ENCODE data around the gene GCA.

Gene GCA, protein sequence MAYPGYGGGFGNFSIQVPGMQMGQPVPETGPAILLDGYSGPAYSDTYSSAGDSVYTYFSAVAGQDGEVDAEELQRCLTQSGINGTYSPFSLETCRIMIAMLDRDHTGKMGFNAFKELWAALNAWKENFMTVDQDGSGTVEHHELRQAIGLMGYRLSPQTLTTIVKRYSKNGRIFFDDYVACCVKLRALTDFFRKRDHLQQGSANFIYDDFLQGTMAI
- 3.4 to 16.5 (median 8.6) reads per million in 9 experiments for total RNA-seq

DNA sequence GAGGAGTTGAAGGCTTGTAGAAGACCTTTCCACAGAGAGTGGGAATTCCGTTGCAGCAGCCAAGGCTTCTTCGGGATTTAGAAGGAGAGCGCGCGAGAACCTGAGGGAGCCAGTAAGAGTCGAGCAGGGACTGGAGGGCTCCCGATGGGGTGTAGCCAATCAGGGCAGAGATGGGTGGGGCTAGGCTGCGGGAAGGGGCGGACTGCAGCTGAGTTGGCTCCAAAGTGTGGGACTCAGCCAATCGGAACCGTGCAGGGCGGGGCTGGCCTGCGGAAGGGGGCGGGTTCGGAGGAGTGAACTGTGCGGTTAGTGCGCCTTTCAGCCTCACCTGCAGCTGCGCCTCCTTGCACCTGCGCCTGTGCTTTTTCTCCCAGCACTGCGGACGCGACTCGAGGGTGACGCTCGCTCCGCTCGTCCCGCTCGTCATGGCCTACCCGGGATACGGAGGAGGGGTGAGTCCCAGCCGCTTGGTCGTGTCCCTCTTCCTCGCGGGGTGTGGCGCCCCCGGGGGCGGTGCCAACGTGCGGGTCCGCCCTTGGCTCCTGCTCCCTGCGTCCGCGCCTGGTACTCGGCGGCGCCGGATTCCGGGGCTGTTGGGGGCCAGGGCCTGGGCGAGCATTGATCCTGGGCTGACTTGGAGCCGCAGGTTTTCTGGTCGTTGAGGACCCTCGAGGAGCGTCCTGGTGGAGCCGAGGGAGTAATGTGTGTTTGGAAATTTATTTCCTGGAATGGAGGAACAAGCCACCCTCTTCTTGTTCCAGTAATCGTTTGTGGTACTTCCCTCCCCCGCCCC is at the start of gene GCA:
GCA (plus strand) TSS at position 309 of the 793 bp plus-strand sequence; CDS start at position 426, 117 bp downstream.
- DNase-seq, result peak; percentile 97 to 99 (median 98)
- no peaks in the 10 kb centered on the region for H3K9me3 Mint-ChIP-seq
- H3K4me3 Mint-ChIP-seq, result peak within 1 kb of the TSS; percentile 84 to 87
- H3K36me3 Mint-ChIP-seq (ENCODE audit: insufficient read depth), result no peaks in the 10 kb centered on the region
- H3K27me3 Mint-ChIP-seq, result no peaks in the 10 kb centered on the region
- peak within 1 kb of the TSS in 1 of 2 donors; percentile 90 for H3K27ac Mint-ChIP-seq
- peaks cover 8 to 11% of the 10 kb centered on the region in 2 donors for H3K4me1 Mint-ChIP-seq (ENCODE audit: low read depth in 2 of 2)
- peak; percentile 97 for ATAC-seq (replicated peaks)

DNA sequence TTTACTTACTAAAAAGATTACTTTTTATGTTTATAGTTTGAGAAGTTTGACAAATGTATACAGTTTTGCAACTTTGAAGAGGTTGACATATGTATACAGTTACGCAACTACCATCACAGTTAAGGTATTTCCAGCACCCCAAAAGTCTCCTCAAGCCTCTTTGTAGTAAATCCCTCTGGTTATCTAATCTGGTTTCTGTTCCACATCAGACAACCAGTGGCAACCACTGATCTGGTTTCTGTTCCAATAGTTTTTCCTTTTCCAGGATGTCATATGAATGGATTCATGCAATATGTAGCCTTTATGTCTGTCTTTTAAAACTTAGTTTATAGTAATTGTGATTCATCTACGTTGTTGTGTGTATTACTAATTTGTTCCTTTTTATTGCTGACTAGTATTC is 48.9 kb upstream of the GCA start:
- DNase-seq (no peak), ATAC-seq (replicated peaks) (no peak)
- Mint-ChIP-seq H3K4me1 (ENCODE audit: low read depth in 2 of 2) (no peaks in the 10 kb centered on the region), H3K9me3 (no peaks in the 10 kb centered on the region), H3K27me3 (no peaks in the 10 kb centered on the region), H3K36me3 (ENCODE audit: insufficient read depth) (no peaks in the 10 kb centered on the region), H3K27ac (no peak overlapping the region), H3K4me3 (no peak overlapping the region)

DNA sequence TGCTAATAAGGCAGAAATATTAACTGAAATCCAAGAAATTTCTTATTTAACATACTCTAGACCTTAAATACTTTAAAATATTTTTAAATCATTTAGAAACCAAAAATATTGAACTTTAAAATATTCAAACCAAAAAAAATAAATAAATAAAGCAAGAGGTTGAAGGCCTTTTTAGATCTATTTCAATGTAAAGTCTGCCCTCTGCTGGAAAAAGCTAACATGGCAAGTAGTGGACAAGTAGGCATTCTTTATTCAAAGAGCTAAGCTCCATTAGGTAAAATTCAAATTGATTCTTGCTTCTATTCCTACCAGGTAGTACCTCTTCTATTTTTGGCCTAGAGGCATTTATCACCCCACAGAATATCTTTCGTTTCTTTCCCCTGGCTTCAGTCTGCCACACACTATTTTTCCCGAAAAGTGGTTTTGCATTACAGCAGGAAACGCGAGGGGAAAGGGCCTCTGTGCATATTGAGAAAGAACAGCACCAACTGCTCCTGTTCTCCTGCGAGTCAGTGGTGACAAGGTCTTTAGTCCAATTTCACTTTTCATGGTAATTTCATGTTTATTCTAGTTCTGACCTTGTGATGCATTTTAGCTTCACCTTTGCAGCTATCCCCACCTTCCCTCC is 45.9 kb upstream of the GCA start:
- Mint-ChIP-seq H3K36me3 (ENCODE audit: insufficient read depth) (no peaks in the 10 kb centered on the region), H3K27me3 (no peaks in the 10 kb centered on the region), H3K27ac (no peak overlapping the region), H3K4me3 (no peak overlapping the region), H3K4me1 (ENCODE audit: low read depth in 2 of 2) (no peaks in the 10 kb centered on the region), H3K9me3 (no peaks in the 10 kb centered on the region)
- ATAC-seq (replicated peaks) (peak; percentile 67), DNase-seq (peak; percentile 67 to 69 (median 68))

DNA sequence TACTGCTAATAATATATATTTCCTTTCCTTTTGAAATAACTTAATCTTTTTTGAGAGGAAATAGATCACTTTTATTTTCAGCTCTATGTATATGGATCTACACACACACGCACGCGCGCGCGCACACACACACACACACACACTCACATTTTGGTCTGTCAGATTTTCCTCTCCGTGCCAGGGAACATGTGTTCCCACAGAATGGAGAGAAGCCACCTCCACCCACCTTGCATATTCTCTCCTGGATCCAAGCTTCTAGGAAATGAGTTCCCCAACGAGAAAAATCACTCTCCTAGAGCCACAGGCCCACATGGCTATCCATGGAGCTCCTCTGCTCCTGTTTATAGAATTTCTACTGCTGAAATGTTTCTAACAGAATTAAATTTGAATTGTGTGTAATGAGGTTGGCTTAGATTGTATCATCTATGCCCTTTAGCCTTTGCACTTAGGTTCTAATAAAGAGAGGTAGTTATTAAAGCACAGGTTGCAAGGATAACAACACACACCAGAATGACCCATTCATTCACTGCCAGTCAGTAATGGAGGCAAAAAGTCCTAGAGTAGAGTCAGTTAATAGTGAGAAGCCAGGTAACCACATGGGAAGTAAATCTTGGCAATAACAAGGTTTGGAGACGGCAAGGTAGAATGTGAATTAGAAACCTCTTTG is 45.1 kb upstream of the GCA start:
- ATAC-seq (replicated peaks) (no peak), DNase-seq (no peak)
- H3K36me3 Mint-ChIP-seq (ENCODE audit: insufficient read depth), result no peaks in the 10 kb centered on the region
- no peaks in the 10 kb centered on the region for H3K27me3 Mint-ChIP-seq
- no peak overlapping the region for H3K4me3 Mint-ChIP-seq
- no peaks in the 10 kb centered on the region for H3K4me1 Mint-ChIP-seq (ENCODE audit: low read depth in 2 of 2)
- H3K27ac Mint-ChIP-seq, result no peak overlapping the region
- no peaks in the 10 kb centered on the region for H3K9me3 Mint-ChIP-seq

- no peaks in the 10 kb centered on the region for H3K9me3 Mint-ChIP-seq
- DNase-seq, result no peak
Observed at GRCh38 chr2:162300266-162300665, 43.7 kb upstream of the GCA start.

DNA sequence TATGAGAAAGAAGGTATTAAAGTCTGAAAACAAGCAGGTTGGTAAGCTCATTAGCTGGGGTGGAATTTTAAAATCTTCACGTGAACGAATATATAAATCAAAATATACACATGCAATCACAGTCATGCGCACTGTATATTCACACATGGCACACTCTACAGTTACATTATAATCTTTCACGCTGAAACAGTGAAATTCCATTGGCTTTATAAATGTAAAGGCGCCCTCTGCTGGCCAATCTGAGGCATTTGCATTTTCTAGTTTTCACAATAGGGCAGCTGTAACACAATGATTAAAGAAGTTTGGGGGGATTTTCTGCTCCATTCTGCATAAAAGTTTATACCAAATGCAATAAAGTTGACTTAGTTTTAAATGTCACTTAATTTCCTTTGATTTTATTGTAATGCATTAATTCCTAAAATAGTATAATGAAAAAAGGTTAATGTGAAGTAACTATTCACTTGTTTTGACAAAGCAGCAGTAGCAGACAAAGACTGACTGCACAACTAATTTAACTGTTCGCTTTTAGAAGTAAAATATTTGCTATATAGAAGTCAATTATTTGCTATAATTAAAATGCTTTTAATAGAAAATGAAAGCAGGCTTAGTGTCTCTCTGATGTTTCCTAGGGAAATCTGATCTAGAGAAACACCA is 42.7 kb upstream of the GCA start:
- no peaks in the 10 kb centered on the region for H3K27me3 Mint-ChIP-seq
- H3K27ac Mint-ChIP-seq, result no peak overlapping the region
- DNase-seq (peak; percentile 43 to 49 (median 43)), ATAC-seq (replicated peaks) (peak; percentile 85)
- no peak overlapping the region for H3K4me3 Mint-ChIP-seq
- no peaks in the 10 kb centered on the region for H3K9me3 Mint-ChIP-seq
- peaks cover 11% of the 10 kb centered on the region for H3K36me3 Mint-ChIP-seq (ENCODE audit: insufficient read depth)
- no peaks in the 10 kb centered on the region for H3K4me1 Mint-ChIP-seq (ENCODE audit: low read depth in 2 of 2)

More at GRCh38 chr2:162300266-162300665, 43.7 kb upstream of the GCA start:
- ATAC-seq (replicated peaks), result no peak
- Mint-ChIP-seq H3K36me3 (ENCODE audit: insufficient read depth) (peaks cover 6% of the 10 kb centered on the region), H3K27ac (no peak overlapping the region), H3K27me3 (no peaks in the 10 kb centered on the region), H3K4me1 (ENCODE audit: low read depth in 2 of 2) (no peaks in the 10 kb centered on the region), H3K4me3 (no peak overlapping the region)

DNA sequence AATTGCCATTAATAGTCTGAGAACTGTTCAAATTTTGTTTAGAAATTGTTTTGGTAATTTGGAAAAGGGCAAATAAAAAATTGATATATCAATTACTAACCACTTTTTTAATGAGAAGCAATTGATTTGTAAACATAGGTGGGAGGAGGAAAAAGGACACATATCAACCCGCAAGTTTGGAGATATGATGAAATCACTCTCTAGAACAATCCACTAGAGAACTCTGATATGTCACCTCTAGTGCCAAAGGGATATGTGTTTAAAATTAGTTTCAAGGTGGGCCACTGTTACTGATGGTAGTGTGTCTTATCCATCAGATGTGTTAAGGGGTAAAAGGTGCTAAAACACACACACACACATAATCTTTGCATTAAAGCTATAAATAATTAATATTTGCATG is 42.1 kb upstream of the GCA start:
- Mint-ChIP-seq H3K4me3 (no peak overlapping the region), H3K9me3 (no peaks in the 10 kb centered on the region), H3K27ac (no peak overlapping the region), H3K36me3 (ENCODE audit: insufficient read depth) (peaks cover 16% of the 10 kb centered on the region), H3K27me3 (no peaks in the 10 kb centered on the region), H3K4me1 (ENCODE audit: low read depth in 2 of 2) (no peaks in the 10 kb centered on the region)
- DNase-seq (no peak), ATAC-seq (replicated peaks) (no peak)

DNA sequence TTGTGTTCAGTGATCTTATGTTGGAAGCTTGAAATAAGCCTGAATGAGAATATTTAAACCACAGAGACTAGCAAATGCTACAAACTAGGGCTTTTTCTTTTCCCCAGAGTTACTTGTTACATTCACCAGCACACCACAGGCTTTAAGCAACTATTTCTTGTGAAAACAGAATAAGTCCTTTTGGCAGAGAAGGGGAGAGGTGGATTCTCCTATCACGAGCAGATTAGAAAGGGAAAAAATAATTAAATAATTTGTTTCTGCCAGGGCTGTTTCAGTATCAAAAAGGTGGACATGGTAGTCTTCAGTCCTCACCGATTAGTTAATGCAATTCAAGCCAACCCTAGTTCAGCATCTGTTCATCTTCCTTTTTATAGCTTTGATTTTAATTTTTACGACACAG is 38.0 kb upstream of the GCA start:
- ATAC-seq (replicated peaks) (no peak), DNase-seq (no peak)
- no peaks in the 10 kb centered on the region for H3K27me3 Mint-ChIP-seq
- H3K4me3 Mint-ChIP-seq, result no peak overlapping the region
- peaks cover 8 to 21% of the 10 kb centered on the region in 2 donors for H3K4me1 Mint-ChIP-seq (ENCODE audit: low read depth in 2 of 2)
- H3K27ac Mint-ChIP-seq, result no peak overlapping the region
- H3K36me3 Mint-ChIP-seq (ENCODE audit: insufficient read depth), result peaks cover 24% of the 10 kb centered on the region
- H3K9me3 Mint-ChIP-seq, result no peaks in the 10 kb centered on the region

- Mint-ChIP-seq H3K27me3 (no peaks in the 10 kb centered on the region), H3K27ac (peak overlapping the region; percentile 0 to 23), H3K36me3 (ENCODE audit: insufficient read depth) (peaks cover 23% of the 10 kb centered on the region), H3K9me3 (no peaks in the 10 kb centered on the region), H3K4me3 (no peak overlapping the region), H3K4me1 (ENCODE audit: low read depth in 2 of 2) (peaks cover 13 to 39% of the 10 kb centered on the region in 2 donors)
- DNase-seq, result no peak
- peak; percentile 16 for ATAC-seq (replicated peaks)
Observed at GRCh38 chr2:162308747-162309503, 35.0 kb upstream of the GCA start.

DNA sequence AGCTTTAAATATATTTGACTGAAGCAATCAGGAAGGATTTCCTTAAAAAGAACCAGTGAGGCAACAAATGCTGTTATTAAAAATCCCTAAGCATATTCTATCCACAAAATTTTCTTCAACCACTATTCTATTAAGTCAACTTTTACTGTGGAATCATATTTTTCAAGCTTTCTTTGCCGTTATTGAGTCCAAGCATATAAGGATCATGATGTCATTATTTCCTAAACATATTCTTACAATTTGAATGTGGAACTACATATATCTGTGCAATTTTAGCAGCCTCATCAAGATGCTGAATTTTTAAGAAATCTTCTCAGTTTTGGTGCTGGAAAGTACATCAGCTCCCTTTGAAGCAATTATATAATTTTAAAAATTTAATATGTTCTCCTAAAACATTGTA is 31.1 kb upstream of the GCA start:
- Mint-ChIP-seq H3K27me3 (no peaks in the 10 kb centered on the region), H3K4me1 (ENCODE audit: low read depth in 2 of 2) (peaks cover 35 to 69% of the 10 kb centered on the region in 2 donors), H3K36me3 (ENCODE audit: insufficient read depth) (peaks cover 8% of the 10 kb centered on the region), H3K4me3 (no peak overlapping the region), H3K9me3 (no peaks in the 10 kb centered on the region), H3K27ac (no peak overlapping the region)
- DNase-seq (no peak), ATAC-seq (replicated peaks) (no peak)

GRCh38 chr2:162315938-162316337 is 28.0 kb upstream of the GCA start:
- no peaks in the 10 kb centered on the region for H3K9me3 Mint-ChIP-seq
- H3K4me3 Mint-ChIP-seq, result peak overlapping the region; percentile 89 to 96
- peaks cover 19% of the 10 kb centered on the region for H3K36me3 Mint-ChIP-seq (ENCODE audit: insufficient read depth)
- DNase-seq (no peak), ATAC-seq (replicated peaks) (no peak)
- H3K27ac Mint-ChIP-seq, result peak overlapping the region; percentile 7 to 99
- no peaks in the 10 kb centered on the region for H3K27me3 Mint-ChIP-seq
- H3K4me1 Mint-ChIP-seq (ENCODE audit: low read depth in 2 of 2), result peaks cover 36 to 66% of the 10 kb centered on the region in 2 donors

DNA sequence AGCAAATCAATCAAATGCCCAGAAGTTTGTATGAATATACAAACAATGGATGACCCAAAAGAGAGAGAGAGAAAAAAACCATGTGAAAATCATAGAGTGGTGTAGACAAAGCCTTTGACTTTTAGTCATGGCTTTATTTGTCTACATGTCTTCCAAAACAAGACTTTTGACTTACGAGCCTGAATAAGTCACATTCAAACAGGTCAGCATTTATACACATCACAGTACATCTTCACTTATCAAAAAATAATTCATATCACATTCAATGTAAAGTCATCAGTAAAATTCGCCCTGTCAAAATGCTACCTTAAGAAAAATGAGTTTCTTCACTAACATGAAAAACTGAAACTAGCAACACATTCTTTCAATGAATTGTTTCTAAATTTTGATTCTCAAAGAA is 27.3 kb upstream of the GCA start:
- no peak for DNase-seq
- Mint-ChIP-seq H3K4me3 (peak overlapping the region; percentile 89 to 96), H3K27ac (peak overlapping the region; percentile 7 to 99), H3K27me3 (no peaks in the 10 kb centered on the region), H3K4me1 (ENCODE audit: low read depth in 2 of 2) (peaks cover 42 to 69% of the 10 kb centered on the region in 2 donors), H3K36me3 (ENCODE audit: insufficient read depth) (peaks cover 19% of the 10 kb centered on the region), H3K9me3 (no peaks in the 10 kb centered on the region)
- ATAC-seq (replicated peaks), result no peak

All from effector memory CD8-positive, alpha-beta T cell (primary cell).